ENCODE data around the gene GGPS1.
"Not testable (repeated sequence)": the region's sequence is repeated elsewhere in the genome, so short reads cannot be mapped to it uniquely, and the experiment has no call there.

Gene GGPS1

GRCh38 chr1:235307158-235308124 is 20.9 kb upstream of the GGPS1 start:
- no peak for DNase-seq

- DNase-seq = not testable (repeated sequence)
Observed at GRCh38 chr1:235309206-235309605, 19.2 kb upstream of the GGPS1 start.

- DNase-seq = no peak
Observed at GRCh38 chr1:235313262-235313661, 15.1 kb upstream of the GGPS1 start.

GRCh38 chr1:235313931-235314678 is 14.3 kb upstream of the GGPS1 start:
- no peak for DNase-seq

- no peak for DNase-seq
Observed at GRCh38 chr1:235315173-235315572, 13.2 kb upstream of the GGPS1 start.

- DNase-seq = no peak
Observed at GRCh38 chr1:235315735-235316134, 12.6 kb upstream of the GGPS1 start.

- DNase-seq = no peak
Observed at GRCh38 chr1:235317168-235317567, 11.2 kb upstream of the GGPS1 start.

GRCh38 chr1:235319255-235319654 is 9.1 kb upstream of the GGPS1 start:
- DNase-seq = no peak

GRCh38 chr1:235320521-235321179 is 7.7 kb upstream of the GGPS1 start:
- no peak for DNase-seq

- no peak for DNase-seq
Observed at GRCh38 chr1:235324296-235324695, 4.1 kb upstream of the GGPS1 start.

- DNase-seq = no peak
Observed at GRCh38 chr1:235325139-235325538, 3.2 kb upstream of the GGPS1 start.

GRCh38 chr1:235325854-235326253 is 2.5 kb upstream of the GGPS1 start:
- no peak for DNase-seq

GRCh38 chr1:235326719-235327558 is 1.4 kb upstream of the GGPS1 start:
- DNase-seq = peak; percentile 78

- no peak for DNase-seq
Observed at GRCh38 chr1:235327559-235328270, 655 bp upstream of the GGPS1 start, which contains the start of gene ARID4B. Gene ARID4B (minus strand): TSS chr1:235328179. CDS start chr1:235326919, 1,260 bp downstream.

GRCh38 chr1:235329139-235329902 is 951 bp downstream of the GGPS1 start:
- DNase-seq = peak; percentile 74

- no peak for DNase-seq
Observed at GRCh38 chr1:235330918-235331285, 2.5 kb downstream of the GGPS1 start.

GRCh38 chr1:235331401-235331800 is 3.0 kb downstream of the GGPS1 start:
- no peak for DNase-seq

- peak; percentile 40 for DNase-seq
Observed at GRCh38 chr1:235336903-235337302, 8.5 kb downstream of the GGPS1 start.

GRCh38 chr1:235339746-235340145 is 11.4 kb downstream of the GGPS1 start:
- DNase-seq = no peak

GRCh38 chr1:235341334-235341733 is 13.0 kb downstream of the GGPS1 start:
- DNase-seq = no peak

- DNase-seq = no peak
Observed at GRCh38 chr1:235342039-235342438, 13.7 kb downstream of the GGPS1 start.

Data from RPMI8226 (cell line).